ENCODE data around the gene KSR1.

The KSR1 gene

GRCh38 chr17:27466376-27466742, 10.1 kb downstream of the KSR1 start:
- no peak for DNase-seq (ENCODE audit: low read depth)
- TF ChIP-seq CTCF (IDR thresholded peaks at IDR 0.05; ENCODE audit: control insufficient read depth, extremely low read depth, insufficient read depth) = no peak
- H3K4me3 ChIP-seq (ENCODE audit: low read depth, low read length) = no peak overlapping the region

DNA sequence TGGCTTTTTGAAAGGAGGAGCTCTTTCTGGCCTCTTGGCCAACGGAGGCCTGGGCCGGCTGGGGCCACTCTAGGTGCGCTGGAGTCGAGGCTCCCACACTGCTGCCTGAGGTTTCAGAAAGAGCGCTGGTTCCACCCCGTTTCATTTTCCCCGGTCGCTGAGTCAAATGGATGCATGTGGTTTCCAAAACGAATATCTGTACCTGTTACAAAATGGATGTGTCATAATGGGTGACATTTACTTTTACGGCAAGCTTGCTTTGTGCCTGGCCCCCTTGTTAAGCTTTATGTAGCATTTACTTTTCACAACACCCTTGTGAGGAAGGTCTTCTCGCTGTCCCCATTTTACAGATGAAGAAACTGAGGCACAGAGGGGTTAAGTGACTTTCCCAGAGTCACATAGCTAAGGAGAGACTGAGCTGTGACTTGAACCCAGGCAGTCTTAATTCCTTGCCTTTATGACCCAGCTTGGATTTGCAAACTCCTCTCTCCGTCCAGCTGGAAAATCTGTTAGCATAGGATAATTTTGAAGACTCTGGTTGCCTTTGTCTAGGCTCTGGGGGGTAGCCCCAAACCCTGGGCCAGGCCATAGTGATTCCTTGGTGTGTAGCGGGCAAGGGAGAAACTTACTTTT, 10.6 kb downstream of the KSR1 start:
- no peak for TF ChIP-seq CTCF (IDR thresholded peaks at IDR 0.05; ENCODE audit: control insufficient read depth, extremely low read depth, insufficient read depth)
- H3K4me3 ChIP-seq (ENCODE audit: low read depth, low read length) = no peak overlapping the region
- DNase-seq (ENCODE audit: low read depth) = no peak

DNA sequence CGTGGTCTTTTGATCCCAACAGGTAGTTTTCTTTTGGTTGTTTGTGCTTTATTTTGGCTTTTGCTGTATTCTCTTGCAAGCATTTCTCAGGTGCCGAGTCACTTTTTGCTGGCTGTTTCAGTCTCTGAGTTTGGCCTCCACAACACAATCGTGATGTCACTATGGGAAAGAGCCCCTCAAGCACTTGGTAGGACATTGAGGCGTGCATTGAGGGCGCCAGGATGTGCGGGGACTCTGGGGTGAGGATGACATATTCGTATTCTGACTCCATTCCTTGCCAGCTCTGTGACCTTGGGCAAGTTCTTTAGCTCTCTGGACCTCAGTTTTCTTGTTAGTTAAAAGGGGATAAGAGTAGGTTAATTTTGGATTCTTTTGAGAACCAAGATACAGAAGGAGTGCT, 13.0 kb downstream of the KSR1 start:
- no peak overlapping the region for H3K4me3 ChIP-seq (ENCODE audit: low read depth, low read length)
- TF ChIP-seq CTCF (IDR thresholded peaks at IDR 0.05; ENCODE audit: control insufficient read depth, extremely low read depth, insufficient read depth) = no peak
- no peak for DNase-seq (ENCODE audit: low read depth)

GRCh38 chr17:27471321-27472269, 15.3 kb downstream of the KSR1 start:
- DNase-seq (ENCODE audit: low read depth) = no peak
- no peak for TF ChIP-seq CTCF (IDR thresholded peaks at IDR 0.05; ENCODE audit: control insufficient read depth, extremely low read depth, insufficient read depth)

DNA sequence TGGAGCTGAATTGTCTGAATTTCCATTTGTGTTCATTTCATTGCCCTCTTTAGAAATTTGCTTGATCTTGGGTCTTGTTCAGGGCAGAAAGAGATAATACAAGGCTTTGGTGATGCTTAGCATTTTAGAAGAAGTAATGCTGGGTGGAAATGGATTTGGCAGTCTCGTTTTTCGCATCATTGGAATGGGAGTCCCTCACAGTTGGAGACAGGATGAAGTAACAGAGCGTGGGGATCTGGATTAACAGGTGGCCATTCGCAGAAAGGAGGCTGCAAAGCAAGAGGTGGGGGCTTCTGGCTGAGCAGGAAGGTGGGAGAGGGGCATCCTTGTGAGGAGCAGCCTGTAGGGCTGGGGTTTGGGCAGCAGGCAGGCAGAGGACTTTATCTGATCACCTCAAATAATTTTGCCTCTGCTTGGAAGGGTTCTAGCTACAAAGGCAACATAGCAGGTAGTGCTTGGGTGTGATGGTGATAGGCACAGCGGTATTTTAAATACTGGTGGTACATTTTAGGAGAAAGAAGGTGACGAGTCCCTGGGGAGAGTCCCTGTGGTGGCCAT, 17.0 kb downstream of the KSR1 start:
- H3K4me3 ChIP-seq (ENCODE audit: low read depth, low read length) = no peak overlapping the region
- no peak for DNase-seq (ENCODE audit: low read depth)
- TF ChIP-seq CTCF (IDR thresholded peaks at IDR 0.05; ENCODE audit: control insufficient read depth, extremely low read depth, insufficient read depth) = no peak

More at GRCh38 chr17:27471321-27472269, 15.3 kb downstream of the KSR1 start:
- no peak overlapping the region for H3K4me3 ChIP-seq (ENCODE audit: low read depth, low read length)

DNA sequence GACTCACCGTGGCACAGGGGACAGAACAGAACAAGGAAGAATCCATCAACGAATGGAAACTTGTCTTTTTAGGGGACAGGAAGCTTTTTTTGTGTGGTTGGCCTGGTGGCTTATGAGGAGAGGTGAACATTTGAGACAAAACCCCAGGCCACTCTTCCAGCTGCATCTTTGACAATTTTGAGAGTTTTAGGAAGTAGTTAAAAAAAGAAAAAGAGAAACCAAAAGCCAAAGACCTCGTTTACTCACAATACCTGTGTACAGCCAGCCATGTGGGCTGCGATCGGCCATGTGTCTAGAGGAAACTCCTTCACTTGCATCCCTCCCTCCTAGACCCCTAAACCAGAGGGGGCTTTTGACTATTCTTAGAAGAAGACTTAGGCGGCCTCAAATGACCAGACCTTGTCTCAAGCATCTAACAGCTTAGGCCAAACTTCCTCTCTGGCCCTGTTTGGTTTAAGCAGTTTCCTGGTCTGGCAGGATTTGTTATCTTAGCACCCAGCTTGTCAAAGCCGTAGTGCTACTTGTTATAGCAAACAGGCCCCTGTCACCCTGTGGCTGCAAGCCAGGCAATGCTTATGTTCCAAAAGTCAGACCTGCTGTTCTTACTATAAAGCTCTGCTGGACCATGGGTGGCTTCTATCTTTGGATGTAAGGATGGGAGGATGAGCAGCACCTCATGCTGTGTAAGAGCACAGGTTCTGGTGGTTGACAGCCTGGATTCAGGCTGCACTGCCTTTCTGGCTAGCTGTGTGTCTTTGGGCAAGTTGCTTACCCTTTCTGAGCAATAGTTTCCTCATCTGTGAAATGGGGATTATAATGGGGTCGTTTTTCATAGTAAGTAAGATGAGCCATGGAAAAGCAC, 17.7 kb downstream of the KSR1 start:
- H3K4me3 ChIP-seq (ENCODE audit: low read depth, low read length) = no peak overlapping the region
- no peak for TF ChIP-seq CTCF (IDR thresholded peaks at IDR 0.05; ENCODE audit: control insufficient read depth, extremely low read depth, insufficient read depth)

More for the DNA sequence above, 17.7 kb downstream of the KSR1 start:
- DNase-seq (ENCODE audit: low read depth) = peak; percentile 93
